IgD-negative memory B cell (primary cell): Measurements from ENCODE around the gene RPRD1A. TPM values are rescaled to one million over a fixed set of nuclear protein-coding genes. Genes with fewer than 3 reads are reported as not detected.
A peak's percentile ranks its signal among the peaks of the same experiment; 100 is the strongest.

Source experiments
- H3K27ac Mint-ChIP-seq, 3 donors: one replicate each; pipeline ENCODE4 v1.8.0; 2020 to 2022; ENCODE audit warnings: mild to moderate bottlenecking in 3 of 3, mixed read lengths in 3 of 3, moderate library complexity in 1 of 3
- H3K27me3 Mint-ChIP-seq: one replicate; pipeline ENCODE4 v1.8.0; 2021; ENCODE audit warnings: mixed read lengths
- H3K36me3 Mint-ChIP-seq: one replicate; pipeline ENCODE4 v1.8.0; 2020; ENCODE audit warnings: mild to moderate bottlenecking, mixed read lengths
- H3K4me1 Mint-ChIP-seq, 3 donors: one replicate each; pipeline ENCODE4 v1.8.0; 2020 to 2022; ENCODE audit warnings: mixed read lengths in 3 of 3, mild to moderate bottlenecking in 1 of 3
- H3K4me3 Mint-ChIP-seq, 4 donors: one replicate each; pipeline ENCODE4 v1.8.0; 2020 to 2022; ENCODE audit warnings: mild to moderate bottlenecking in 4 of 4, mixed read lengths in 4 of 4, moderate library complexity in 3 of 4
- H3K9me3 Mint-ChIP-seq, 3 donors: one replicate each; pipeline ENCODE4 v1.8.0; 2020 to 2021; ENCODE audit warnings: mixed read lengths in 3 of 3, mild to moderate bottlenecking in 1 of 3
- polyA plus RNA-seq: library from polyadenylated mRNA; unstranded; fragments of 300-500 nt; fragmentation: Illumina TruSeq; gene quantifications from one replicate; pipeline ENCODE4 v1.2.3, GENCODE V29; 2021

RPRD1A gene
- polyA plus RNA-seq, 1 donor from 2014 or later: 15.6 TPM

DNA sequence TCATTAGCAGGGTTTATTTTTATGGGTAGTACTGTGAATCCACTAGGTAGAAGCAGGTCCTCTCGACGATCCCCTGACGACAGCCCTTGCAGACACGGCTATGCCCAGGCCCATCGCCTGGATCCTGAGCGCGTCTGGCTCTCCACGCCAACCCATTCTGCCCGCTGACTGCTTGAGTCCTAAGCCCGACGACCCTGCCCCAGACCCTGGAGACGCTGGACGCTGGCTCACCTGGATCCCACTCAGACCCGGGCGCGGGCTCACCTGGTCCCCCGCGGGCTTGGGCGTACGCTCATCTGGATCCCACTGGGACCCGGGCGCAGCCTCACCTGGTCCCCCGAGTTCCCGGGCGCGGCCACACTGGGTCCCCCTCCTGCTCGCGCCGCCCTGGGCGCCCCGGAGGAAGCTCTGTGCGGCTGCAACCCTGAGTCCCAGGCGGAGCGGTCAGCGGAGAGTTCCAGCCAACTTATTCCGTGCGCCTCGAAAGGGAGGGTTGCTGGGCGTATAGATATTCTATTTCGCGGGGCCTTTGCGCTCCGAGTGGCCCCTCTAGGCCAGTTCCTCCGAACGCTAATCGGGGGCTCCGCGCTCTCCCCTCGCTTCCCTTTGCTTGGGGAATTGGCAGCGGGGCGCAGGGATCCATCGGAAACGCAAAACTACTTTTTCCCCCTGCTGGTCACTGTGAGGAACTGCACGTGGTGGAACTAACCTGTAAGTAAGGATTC lies 117.3 kb downstream of the RPRD1A start:
- Mint-ChIP-seq H3K4me3 (peak overlapping the region; percentile 71 to 88 (median 80)), H3K4me1 (peaks cover 1 to 6% (median 5%) of the 10 kb centered on the region in 3 donors), H3K27me3 (peaks cover 18% of the 10 kb centered on the region), H3K36me3 (no peaks in the 10 kb centered on the region), H3K9me3 (peaks cover 0 to 2% (median 2%) of the 10 kb centered on the region in 3 donors), H3K27ac (no peak overlapping the region)

DNA sequence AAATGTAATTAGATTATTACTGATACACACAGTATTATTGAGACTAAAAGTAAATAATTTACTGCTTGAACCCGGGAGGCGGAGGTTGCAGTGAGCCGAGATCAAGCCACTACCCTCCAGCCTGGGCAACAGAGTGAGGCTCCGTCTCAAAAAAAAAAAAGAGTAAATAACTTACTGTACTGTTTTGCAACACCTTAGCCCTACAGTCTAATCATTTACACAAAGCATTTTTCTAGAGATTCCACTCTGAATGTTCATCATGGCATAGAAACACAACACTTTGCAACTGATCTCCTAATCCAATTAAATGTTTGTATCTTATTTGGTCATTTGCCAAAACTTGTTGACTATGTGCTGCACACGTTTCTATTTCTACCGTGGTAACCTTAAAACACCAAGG lies 118.3 kb downstream of the RPRD1A start:
- peaks cover 18% of the 10 kb centered on the region for H3K27me3 Mint-ChIP-seq
- no peaks in the 10 kb centered on the region for H3K36me3 Mint-ChIP-seq
- H3K4me3 Mint-ChIP-seq: no peak overlapping the region
- no peak overlapping the region for H3K27ac Mint-ChIP-seq
- H3K9me3 Mint-ChIP-seq: peaks cover 0 to 2% (median 0%) of the 10 kb centered on the region in 3 donors
- H3K4me1 Mint-ChIP-seq: peaks cover 1 to 6% (median 5%) of the 10 kb centered on the region in 3 donors

DNA sequence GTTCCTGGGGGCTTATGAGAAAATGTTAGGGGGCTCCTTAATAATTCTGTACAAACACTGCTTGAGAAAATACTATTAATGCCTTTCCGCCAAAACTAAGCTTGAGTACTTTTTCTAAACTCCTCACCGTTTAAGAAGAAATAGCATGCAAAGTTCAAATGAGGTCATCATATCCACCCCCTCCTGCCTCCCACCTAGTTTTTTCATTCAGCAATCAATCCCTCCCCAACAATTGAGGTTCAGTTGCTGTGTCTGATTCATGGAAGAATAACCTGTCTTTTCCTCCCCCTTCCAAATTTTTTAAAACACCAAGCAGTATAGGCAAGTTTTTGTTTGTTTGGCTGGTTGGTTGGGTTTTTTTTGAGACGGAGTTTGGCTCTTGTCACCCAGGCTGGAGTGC lies 119.3 kb downstream of the RPRD1A start:
- peaks cover 17% of the 10 kb centered on the region for H3K27me3 Mint-ChIP-seq
- H3K27ac Mint-ChIP-seq: no peak overlapping the region
- peaks cover 0 to under 1% (median 0%) of the 10 kb centered on the region in 3 donors for H3K9me3 Mint-ChIP-seq
- H3K4me3 Mint-ChIP-seq: no peak overlapping the region
- no peaks in the 10 kb centered on the region for H3K36me3 Mint-ChIP-seq
- H3K4me1 Mint-ChIP-seq: peaks cover 1 to 6% (median 5%) of the 10 kb centered on the region in 3 donors

DNA sequence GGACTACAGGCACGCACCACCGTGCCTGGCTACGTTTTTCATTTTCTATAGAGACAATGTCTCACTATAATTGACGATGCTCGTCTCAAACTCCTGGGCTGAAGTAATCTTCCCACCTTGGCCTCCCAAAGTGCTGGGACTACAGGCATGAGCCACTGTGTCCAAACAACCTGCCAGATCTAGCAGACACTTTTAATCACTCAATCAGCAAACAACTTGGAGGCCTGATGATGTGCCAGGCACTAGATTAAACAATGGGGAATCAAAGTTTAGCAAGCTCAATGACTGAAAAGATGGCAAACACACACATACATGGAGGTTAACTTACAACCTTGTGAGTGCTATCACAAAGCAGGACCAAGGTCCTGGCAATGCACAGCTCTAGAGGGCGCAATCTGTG lies 124.7 kb downstream of the RPRD1A start:
- H3K27ac Mint-ChIP-seq: no peak overlapping the region
- no peaks in the 10 kb centered on the region for H3K9me3 Mint-ChIP-seq
- no peak overlapping the region for H3K4me3 Mint-ChIP-seq

DNA sequence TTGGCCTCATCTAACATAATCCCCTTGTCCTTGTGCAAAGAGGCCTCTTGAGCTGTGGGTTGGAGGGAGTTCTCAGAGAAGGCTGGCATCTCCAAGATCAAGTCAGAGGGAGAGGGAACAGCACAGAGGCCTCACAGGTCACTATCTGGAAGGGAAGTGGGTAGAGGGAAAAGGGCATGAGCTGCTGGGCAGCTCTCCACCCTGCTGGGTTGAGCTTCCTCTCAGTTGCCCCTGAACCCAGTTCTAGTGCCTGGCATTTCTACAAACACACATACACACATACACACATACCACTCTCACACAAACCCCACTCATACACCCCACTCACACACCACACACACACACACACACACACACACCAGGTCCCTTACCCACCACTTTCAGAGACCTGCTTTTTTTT lies 125.2 kb downstream of the RPRD1A start:
- no peak overlapping the region for H3K27ac Mint-ChIP-seq
- H3K4me3 Mint-ChIP-seq: peak overlapping the region in 1 of 4 donors; percentile 17
- peaks cover 6% of the 10 kb centered on the region for H3K27me3 Mint-ChIP-seq
- H3K4me1 Mint-ChIP-seq: no peaks in the 10 kb centered on the region
- peaks cover 1% of the 10 kb centered on the region for H3K36me3 Mint-ChIP-seq
- H3K9me3 Mint-ChIP-seq: no peaks in the 10 kb centered on the region

More for the DNA sequence above, 124.7 kb downstream of the RPRD1A start:
- Mint-ChIP-seq H3K27me3 (peaks cover 6% of the 10 kb centered on the region), H3K36me3 (no peaks in the 10 kb centered on the region), H3K4me1 (no peaks in the 10 kb centered on the region)

DNA sequence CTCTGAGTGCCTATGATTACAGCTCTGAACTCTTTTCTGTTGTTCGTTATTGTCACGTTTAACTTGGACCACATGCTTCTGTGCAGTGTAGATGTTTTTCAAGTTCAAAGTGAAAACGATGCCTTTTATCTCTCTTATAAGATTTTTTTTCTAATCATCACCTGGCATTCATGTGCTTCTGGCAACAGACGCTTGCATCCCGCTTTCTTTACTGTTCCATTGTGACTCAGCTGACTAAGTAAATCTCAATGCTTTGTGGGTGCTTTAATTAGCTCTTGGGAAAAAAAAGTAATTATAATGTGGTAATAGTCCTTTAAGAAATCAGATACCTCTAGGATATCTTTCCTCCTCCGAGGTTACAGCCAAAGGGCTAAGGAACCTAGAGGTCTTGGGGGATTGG lies 126.1 kb downstream of the RPRD1A start:
- Mint-ChIP-seq H3K4me3 (no peak overlapping the region), H3K27ac (no peak overlapping the region), H3K36me3 (peaks cover 3% of the 10 kb centered on the region), H3K4me1 (no peaks in the 10 kb centered on the region), H3K9me3 (no peaks in the 10 kb centered on the region), H3K27me3 (peaks cover 6% of the 10 kb centered on the region)

Other genes starting within 250 kb of the RPRD1A start
- 24.3 TPM for gene SLC39A6, start 61.8 kb upstream of the RPRD1A start, polyA plus RNA-seq
- gene ELP2, start 62.3 kb upstream of the RPRD1A start, polyA plus RNA-seq: 64.5 TPM
- gene MOCOS, start 119.9 kb upstream of the RPRD1A start, polyA plus RNA-seq: 0.13 TPM
- not detected for gene FHOD3, start 230.2 kb upstream of the RPRD1A start, polyA plus RNA-seq